CD4-positive, alpha-beta T cell treated with Interleukin-17A for 4 hours (primary cell): Measurements from ENCODE around the gene MCAT.
A peak's percentile ranks its signal among the peaks of the same experiment; 100 is the strongest.

Experiments used
- DNase-seq: peaks from one replicate; pipeline ENCODE4 v3.0.0-alpha.2; 2020; ENCODE audit warnings: mixed read lengths

The MCAT gene, protein sequence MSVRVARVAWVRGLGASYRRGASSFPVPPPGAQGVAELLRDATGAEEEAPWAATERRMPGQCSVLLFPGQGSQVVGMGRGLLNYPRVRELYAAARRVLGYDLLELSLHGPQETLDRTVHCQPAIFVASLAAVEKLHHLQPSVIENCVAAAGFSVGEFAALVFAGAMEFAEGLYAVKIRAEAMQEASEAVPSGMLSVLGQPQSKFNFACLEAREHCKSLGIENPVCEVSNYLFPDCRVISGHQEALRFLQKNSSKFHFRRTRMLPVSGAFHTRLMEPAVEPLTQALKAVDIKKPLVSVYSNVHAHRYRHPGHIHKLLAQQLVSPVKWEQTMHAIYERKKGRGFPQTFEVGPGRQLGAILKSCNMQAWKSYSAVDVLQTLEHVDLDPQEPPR

DNA sequence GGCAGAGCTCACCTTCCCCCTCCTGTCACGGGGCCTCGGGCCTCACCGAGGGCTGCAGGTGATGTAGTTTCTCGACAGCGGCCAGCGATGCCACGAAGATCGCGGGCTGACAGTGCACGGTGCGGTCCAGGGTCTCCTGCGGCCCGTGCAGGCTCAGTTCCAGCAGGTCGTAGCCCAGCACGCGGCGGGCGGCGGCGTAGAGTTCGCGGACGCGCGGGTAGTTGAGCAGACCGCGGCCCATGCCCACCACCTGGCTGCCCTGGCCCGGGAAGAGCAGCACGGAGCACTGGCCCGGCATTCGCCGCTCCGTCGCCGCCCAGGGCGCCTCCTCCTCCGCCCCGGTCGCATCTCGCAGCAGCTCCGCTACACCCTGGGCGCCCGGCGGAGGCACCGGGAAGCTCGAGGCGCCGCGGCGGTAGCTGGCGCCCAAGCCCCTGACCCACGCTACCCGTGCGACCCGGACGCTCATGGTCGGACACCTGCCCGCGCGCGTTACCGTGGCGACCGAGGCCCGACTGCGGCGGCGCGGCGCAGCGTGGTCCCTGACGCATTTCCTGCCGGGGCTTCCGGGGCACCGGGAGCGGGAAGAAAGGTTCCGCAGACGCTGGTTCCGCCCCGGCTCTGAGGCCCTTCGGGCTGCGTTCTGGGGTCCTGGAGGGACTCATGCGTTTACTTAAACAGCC lies at the start of gene MCAT:
Gene MCAT, minus strand, starts transcription at position 519 of the 683 bp plus-strand sequence. Its CDS starts 50 bp downstream, at position 469.
- peak; percentile 84 for DNase-seq

DNA sequence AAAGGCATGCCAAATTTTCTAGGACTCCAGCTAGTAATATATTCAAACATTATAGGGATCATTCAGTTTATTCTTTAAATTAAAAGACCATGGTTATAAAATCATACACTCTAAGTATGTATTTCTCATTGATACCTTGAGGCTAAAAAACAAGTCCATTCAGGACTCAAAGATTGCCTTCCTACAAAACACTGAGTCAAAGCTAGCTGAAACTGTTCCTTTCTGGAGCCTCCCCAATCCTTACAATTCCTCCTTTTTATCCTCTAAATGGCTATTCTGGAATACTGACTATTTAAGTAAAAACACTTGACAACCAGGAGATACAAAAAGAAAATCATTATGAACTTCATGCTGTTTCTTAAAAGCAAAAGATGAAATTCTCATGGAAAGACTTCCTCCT lies 48.6 kb upstream of the MCAT start:
- DNase-seq = no peak

DNA sequence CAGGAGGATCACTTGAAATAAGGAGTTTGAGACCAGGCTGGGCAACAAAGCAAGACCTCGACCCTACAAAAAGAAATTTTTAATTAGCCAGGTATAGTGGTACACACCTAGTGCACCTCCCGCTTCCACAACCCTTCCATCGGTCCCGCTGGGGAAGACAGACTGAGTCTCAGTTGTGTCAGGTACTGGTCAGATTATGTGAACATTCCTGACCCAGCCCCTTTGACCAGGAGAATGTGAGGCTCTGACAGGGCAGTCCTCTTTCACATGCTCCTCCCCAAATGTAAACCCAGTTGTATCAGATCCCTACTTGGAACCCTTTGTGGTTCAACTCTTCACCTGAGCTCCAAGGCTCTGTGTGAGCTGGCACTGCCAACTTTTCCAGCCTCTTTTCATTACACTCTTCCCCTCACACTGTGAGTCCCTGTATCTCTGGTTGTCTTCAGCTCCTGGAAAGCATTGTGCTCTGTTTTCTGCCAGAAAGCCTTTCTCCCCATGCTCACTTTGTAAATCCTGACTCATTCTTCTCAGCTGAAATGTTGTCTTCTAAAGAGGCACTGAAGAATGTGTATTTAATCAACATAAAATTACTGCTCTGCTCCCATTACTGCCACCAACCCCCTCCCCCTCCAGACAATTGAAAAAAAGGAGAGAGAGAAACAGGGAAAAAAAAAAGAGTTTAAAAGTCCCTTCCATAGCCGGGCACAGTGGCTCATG lies 45.8 kb upstream of the MCAT start:
- no peak for DNase-seq

DNA sequence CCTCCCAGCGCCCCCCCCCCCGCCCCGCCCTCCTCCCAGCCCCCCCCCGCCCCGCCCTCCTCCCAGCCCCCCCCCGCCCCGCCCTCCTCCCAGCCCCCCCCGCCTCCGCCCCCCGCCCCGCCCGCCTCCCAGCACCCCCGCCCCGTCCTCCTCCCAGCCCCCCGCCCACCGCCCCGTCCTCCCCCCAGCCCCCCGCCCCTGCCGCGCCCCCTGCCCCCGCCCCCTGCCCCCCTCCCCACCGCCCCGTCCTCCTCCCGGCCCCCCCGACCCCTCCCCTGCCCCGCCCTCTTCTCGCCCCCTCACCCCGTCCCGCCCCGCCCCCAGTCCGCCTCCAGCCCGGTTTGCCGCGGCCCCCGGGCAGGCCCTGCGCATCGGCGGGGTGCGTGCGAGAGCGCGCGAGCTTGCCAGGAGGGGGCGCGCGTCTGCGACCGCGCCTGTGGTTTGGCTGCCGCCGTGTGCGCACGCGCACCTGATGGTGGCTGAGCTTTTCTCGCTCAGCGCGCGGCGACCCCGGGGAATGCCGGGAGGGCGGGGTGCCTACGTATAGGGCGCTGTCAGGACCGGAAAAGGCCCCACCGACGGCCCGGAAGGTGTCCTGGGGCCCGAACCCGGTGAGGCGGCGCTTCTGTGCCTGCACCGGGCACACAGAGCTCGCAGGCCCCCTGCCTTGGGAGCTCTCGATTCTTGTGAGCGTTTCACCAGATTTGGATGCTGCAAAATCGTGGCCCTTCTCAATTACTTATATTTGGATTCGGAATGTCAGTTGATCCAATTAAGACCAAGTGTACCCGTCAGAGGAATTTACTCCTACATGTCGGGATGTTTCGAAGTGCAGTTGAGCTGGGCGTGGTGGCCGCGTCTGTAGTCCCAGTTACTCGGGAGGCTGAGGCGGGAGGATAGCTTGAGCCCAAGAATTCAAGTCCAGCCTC lies 44.2 kb upstream of the MCAT start:
- peak; percentile 98 for DNase-seq

DNA sequence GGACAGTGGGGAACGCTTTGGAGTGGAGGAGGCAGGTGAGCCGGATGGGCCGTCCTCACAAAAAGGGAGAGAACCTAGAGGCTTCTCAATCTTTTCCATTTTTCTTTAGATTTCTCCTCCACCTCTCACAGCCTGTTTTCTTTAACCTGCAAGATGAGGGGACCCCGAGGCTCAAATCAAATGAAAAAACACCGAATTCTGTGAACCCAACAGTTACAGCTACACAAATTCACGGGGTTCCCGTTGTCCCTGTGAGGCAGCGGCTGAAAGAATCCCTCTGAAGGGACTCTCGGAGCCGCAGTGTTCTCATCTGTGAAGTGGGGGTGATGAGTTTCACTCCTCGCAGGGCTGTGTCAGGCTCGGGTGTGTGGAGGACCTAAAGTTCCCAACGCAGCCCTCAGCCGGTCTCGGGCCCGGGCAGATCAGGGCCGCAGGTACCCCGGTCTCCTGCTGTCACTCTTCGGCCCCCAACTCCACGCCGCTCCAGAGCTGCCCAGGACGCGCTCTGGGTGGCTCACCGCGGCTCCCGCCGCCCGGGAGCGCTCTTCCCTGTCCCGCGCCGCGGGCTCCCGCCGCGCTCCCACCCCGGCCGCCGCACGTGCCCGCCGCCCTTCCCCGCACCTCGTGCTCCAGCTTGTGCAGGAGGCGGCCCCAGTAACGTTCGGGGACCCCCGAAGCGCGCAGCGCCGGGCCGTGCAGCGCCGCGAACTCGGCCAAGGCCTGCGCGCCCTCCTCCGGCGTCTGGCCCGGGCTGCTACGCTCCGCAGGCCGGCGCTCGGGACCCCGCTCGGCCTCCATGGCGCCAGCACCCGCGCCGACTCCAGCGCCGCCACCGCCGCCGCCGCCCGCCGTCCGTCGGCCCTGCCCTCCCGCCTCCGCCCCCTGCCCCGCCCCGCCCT lies 43.3 kb upstream of the MCAT start, which contains the start of gene TTLL12:
Gene TTLL12, minus strand, starts transcription at position 863 of the 899 bp plus-strand sequence. Its CDS starts 65 bp downstream, at position 798.
- DNase-seq = peak; percentile 73

DNA sequence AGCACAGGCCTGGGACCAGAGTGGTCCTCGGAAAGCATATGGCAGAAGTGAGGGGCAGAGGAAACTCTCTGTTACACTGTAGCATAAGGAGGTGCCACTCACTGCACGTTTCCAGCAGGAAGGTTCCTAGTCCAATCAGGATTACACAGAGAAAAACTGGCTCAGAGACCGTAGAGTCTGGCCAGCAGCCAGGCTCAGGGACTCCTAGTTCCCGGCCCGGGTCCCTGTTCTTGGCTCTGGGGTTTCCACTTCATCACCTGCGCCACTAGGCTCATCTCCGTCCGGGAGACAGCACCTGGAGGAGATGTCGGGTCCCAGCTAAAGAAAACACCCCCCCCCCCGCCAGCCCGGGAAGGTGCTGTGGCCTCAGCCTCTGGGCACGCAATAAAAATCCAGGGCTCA lies 42.7 kb upstream of the MCAT start:
- no peak for DNase-seq

DNA sequence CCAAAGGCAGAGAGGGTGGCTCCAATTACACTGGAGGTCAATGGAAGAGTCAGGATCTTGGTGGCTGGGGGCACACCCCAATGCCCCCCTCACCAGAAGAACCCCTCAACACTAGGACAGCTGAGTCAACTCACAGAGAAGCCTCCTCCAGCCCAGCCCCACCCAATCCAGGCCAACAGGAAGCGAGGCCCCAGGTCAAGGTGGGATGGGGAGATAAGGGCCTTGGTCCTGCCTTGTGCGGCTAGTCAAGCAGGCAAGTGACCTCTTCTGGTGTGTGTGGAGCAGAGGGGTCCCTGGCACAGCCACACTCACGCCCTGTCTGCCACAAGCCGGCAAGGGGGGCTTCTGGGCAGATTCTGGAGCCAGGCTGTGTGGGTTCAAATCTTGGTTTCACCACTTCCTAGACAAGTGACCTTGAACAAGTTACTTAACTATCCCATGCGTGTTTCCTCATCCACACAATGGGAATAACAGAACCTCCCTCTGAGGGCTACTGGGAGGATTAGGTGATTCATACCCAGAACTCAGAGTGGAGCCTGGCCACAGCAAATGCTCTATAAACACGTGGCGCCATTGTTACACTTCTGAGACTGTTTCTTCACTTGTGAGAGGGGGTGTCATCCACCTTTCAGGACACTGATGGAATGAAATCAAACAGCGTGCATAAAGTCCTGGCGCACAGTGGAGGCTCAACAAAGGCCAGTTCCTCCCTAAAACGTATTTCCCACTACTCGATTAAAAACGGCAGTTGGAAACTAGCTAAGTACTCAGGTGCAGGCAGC lies 40.5 kb upstream of the MCAT start:
- DNase-seq = no peak

DNA sequence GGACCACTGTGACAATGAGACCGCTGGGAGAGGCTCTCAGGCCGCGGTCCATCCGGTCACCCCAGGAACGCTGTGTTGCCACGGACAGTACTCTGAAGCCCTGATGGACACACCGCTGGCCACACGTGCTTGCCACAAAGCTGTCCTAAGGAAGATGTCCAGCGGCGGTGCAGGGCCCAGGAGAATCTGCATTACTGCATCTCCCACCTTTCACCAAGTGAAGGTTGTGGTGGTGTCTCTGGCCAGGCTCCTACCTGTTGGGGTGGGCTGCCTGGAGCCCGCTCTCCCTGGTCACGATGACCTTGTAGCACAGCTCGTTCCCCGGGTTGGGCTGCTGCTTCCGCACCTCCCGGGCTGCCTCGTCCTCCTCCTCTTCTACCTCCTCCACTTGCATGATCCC lies 39.5 kb upstream of the MCAT start:
- no peak for DNase-seq

DNA sequence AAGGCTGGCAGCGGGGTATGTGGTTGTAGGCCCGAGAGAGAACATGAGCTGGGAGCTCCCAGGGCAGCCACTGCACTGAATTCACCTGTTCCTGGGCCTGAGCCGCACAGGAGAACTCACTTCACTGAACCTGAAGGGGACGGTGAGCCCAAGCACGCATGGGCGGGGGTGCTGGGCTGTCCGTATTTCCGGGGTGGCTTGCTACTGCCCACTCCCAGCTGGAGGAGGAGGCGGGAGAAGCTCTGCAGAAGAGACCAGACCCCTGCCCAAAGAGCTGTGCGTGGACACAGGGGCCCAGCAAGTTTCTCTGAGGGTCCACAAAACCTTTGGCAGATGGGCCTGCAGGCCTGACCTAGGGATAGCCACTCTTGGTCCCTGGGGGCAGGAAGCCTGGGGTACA lies 38.9 kb upstream of the MCAT start:
- no peak for DNase-seq

DNA sequence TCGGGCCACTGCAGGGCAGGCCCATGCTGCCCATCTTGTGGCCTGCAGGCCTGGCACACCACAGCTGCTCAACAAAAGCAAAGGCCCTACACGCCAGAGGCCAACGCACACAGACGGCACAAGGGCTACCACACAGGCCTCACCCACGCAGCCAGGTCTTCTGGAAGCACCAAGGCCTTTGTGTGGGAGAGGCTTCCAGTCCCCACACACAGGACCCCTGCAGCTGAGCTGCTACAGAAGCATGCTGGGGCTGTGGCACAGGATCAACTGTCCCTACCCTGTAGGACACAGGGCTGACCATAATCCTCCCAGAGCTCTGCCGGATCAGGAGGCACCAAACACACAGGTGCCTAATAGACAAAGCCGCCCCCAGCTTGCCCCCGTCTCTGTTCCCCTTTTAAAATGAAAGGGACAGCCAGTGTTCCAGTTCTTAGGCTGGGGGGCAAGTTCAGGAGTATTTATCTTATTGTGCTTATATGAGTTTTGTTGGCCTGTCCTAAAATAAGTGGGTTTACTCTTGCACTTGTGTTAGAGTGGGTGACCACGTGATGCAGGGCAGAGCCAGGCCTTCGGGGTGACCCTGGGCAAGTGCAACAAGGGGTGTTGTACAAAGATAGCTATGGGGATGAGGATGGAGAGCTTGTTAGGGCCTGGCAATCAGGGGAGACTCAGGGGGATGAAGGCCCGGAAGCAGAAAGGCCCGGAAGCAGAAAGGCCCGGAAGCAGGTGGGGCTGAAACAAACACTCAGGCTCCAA lies 38.3 kb upstream of the MCAT start:
- DNase-seq = no peak

DNA sequence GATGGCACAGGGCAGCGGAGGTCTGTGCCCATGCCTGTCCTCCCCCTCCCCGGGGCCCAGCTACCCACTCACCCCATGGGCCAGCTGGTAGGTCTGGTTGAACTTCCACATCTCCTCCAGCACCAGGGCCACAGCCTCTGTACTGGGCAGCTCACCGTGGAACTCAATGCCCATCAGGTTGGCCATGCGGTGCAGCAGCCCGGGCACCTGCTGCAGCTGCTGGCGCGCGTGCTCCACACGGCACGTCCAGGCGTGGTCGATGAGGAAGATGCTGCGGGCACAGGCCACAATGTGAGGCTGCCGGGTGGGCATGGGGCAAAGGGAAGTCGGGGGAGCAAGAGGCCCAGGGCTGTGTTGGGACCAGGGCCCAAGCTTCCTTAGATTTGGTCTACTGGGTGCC lies 37.5 kb upstream of the MCAT start:
- DNase-seq = no peak

DNA sequence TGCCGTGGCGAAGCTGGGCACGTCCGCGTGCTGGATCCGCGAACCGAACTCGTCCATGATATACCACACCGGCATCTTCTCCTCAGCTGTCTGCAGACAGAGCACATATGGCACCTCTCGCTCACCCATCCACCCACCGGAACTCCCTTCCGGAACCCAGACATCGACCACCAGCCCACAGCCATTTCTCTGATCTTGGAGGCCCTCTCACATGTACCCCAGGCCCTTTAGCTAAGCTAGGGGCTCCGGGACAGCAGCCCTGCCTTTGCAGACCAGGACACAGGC lies 36.7 kb upstream of the MCAT start:
- no peak for DNase-seq

DNA sequence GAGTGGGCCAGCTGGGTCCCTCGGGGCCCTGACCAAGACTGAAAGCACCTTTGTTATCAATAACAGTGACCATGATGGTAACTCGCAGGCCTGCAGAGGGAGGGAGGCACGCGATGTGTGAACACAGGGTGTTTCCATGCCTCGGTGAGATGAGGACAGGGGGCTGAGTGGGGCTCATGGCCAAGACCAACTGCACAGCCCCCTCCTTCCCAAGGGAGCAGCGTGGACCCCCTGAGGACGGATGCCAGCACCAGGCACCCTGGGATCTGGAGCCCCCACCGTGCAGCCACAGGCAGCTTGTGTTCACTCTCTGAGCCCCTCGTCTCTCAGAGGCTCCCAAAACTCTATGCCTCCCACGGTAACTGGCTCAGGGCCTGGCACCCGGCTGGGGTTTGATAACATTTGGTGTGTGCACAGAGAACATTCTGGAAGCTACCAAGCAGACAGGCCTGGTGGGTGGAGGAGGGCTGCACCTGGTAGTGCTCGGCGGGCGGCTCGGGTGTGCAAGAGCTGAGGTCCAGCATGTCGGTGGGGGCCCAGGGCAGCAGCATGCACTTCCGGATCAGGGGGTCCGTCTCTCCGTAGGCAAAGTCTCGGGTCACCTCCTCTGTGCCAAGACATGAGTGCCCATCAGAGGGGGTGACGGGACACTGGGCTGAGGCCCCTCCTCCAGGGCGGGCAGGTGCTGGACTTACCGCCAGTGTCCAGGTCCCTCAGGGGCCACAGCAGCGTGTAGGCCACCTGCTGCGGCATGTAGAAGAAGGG lies 36.1 kb upstream of the MCAT start:
- no peak for DNase-seq

DNA sequence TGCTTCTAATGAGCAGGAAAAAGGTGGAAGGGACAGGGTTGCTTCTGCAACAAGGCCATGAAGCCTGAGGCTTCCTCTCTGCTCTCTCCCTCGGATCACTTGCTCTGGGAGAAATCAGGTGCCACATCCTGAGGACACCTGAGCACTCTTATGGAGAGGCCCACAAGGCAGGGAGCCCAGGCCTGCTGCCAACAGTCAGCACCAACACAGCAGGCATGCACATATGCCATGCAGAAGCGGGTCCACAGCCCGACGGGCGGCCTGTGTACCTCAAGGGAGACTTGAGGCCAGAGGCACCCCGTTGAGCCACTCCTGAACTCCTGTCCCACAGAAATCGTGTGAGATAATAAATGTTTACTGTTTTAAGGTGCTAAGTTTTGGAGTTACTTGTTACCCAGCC lies 34.3 kb upstream of the MCAT start:
- no peak for DNase-seq

DNA sequence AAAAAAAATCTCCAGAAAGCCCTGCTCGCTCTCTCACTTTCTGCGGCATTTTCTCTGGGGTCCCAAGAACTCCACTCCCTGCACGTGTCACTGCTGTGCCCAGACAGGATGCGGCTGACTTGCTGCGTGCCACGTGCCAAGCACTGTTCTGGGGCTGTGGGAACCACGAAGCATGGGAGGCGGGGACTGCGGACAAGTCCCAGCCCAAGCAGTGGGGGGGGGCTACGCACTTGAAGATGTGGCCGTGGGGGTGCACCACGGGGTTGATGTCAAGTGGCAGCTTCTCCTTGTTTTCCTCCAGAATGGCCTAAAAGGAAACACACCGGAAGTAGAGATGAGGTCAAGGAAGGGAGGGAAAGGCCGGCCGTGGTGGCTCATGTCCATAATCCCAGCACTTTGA lies 32.9 kb upstream of the MCAT start:
- DNase-seq = no peak

DNA sequence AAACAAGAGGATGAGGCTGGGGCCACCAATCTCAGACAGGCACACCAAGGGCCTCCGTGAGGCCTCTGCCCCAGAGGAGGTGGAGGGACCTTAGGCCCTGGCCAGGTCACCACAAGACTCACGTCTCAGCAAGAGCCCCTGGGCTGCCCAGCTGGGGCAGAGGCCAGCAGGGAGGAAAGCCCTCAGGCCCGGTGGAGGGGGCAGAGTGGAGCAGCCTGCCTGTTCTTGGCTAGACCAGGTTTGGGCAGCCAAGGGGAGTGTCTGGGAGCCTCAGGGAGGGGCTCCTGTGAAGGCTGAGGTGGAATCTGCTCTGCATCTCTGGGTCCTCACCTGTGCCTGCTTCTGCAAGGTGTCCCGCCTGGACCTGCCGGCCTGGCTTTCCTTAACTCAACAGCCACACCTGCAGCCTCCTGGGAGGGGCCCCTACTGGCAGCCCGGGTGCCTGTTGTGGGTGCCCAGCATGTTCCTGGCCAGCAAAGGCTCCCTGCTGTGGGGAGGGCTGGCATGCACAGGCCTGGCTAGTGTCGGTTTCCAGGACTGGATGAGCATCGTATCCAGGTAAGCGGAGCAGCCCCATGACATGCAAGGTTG lies 31.8 kb upstream of the MCAT start:
- DNase-seq = no peak

DNA sequence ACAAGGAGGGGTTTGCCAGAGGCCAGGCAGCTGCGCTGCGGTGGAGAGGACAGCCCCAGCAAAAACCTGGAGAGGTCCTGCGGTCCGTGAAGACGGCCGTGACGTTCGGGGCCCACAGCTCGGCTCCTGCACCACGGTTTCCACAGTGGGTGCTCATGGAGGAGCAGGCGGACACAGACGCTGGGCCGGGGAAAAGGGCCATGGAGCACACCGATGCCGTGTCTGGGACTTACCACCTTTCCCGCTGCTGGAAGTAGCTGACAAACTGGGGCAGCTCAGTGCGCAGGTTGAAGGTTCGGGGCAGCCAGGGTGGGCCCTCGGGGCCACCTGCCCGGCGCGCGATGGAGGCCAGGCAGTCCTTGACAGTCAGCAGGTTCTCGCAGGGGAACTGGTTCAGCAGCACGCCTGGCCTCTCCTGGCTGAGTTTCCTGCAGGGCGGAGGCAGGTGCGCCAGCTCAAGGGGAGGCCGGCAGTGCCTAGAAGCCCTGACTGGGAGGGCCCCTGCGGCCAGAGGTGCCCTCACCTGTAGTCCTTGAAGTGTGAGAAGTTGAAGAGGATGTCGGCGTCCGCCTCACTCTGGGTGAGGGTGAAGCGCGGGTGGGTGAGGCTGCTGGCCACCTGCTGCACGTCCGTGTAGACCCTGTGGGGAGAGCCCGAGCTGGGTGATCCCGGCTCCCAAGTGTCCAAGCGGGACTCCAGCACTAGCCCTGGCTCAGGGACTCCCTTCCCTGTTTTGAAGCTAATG lies 30.9 kb upstream of the MCAT start:
- no peak for DNase-seq

DNA sequence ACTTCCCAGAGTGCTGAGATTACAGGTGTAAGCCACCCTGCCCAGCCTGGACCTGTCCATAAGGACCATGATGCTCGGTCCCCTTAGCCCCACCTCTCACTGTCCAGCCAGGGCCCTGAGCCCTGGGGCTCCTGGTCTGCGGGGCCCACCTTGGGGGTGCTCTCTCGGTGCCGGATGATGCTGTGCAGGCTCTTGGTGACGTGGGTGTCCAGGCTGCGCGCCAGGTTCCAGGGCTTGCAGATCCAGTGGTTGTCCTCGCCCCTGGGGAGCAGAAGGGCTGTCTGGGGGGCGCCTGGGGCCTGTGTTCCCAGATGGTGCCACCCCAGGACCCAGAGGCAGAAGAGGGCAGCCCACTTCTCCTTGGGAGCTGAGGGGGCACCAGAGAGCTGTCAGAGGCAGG lies 30.4 kb upstream of the MCAT start:
- no peak for DNase-seq
